Kidney epithelial cell (primary cell): ENCODE data around the gene LILRA6. TPM values are rescaled to one million over a fixed set of nuclear protein-coding genes. Genes with fewer than 3 reads are reported as not detected.
"Not testable (repeated sequence)": the region's sequence is repeated elsewhere in the genome, so short reads cannot be mapped to it uniquely, and the experiment has no call there.

Experiments used
- DNase-seq: peaks from one replicate; pipeline ENCODE4 v3.0.0-alpha.2; 2010; ENCODE audit warnings: low read depth
- H3K27me3 ChIP-seq: 2 replicates; pipeline ENCODE4 v1.6.0; 2011; ENCODE audit warnings: low read length; ENCODE audit not compliant: control insufficient read depth, insufficient read depth
- H3K36me3 ChIP-seq: 2 replicates; pipeline ENCODE4 v1.5.1; 2011; ENCODE audit warnings: low read length; ENCODE audit not compliant: control insufficient read depth, insufficient read depth
- H3K4me3 ChIP-seq: 2 replicates; pipeline ENCODE4 v1.5.1; 2011; ENCODE audit warnings: low read depth, mild to moderate bottlenecking, control low read depth, low read length
- total RNA-seq: library from RNA; depleted of rRNA; stranded (reverse); fragments of >200 nt; gene quantifications from 2 replicates; pipeline ENCODE4 v1.2.3, GENCODE V29; 2015
- TF ChIP-seq, protein P1 (sequence below): IDR thresholded peaks from 2 replicates; pipeline ENCODE4 v1.5.1; 2011; ENCODE audit warnings: mild to moderate bottlenecking, moderate library complexity, low read length, control low read depth, inconsistent platforms; ENCODE audit not compliant: insufficient read depth, poor library complexity, severe bottlenecking

Gene LILRA6
- total RNA-seq, 1 donor from 2014 or later = not detected

DNA sequence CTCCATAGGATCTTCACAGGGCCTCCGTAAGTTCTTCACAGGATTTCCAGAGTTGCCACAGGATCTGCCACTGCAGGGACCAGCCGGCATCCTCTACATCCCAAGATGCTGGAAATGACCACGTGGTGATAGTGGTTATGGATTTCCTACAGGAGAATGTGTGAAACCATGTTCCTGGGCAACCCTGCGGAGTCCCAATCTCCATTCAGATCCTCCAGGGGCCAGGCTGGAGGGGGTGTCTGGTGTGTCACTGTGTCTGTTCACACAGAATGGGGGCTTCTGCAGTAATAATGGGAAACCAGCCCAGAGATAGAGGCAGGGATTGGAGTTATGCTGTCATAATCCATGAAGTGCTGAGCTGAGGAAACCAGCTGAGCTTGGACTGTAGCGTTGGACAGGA lies 8.6 kb downstream of the LILRA6 start:
- TF ChIP-seq, protein P1, sequence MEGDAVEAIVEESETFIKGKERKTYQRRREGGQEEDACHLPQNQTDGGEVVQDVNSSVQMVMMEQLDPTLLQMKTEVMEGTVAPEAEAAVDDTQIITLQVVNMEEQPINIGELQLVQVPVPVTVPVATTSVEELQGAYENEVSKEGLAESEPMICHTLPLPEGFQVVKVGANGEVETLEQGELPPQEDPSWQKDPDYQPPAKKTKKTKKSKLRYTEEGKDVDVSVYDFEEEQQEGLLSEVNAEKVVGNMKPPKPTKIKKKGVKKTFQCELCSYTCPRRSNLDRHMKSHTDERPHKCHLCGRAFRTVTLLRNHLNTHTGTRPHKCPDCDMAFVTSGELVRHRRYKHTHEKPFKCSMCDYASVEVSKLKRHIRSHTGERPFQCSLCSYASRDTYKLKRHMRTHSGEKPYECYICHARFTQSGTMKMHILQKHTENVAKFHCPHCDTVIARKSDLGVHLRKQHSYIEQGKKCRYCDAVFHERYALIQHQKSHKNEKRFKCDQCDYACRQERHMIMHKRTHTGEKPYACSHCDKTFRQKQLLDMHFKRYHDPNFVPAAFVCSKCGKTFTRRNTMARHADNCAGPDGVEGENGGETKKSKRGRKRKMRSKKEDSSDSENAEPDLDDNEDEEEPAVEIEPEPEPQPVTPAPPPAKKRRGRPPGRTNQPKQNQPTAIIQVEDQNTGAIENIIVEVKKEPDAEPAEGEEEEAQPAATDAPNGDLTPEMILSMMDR = no peak
- DNase-seq = no peak
- Histone ChIP-seq H3K27me3 (no peaks in the 10 kb centered on the region), H3K4me3 (no peak overlapping the region), H3K36me3 (no peaks in the 10 kb centered on the region)

DNA sequence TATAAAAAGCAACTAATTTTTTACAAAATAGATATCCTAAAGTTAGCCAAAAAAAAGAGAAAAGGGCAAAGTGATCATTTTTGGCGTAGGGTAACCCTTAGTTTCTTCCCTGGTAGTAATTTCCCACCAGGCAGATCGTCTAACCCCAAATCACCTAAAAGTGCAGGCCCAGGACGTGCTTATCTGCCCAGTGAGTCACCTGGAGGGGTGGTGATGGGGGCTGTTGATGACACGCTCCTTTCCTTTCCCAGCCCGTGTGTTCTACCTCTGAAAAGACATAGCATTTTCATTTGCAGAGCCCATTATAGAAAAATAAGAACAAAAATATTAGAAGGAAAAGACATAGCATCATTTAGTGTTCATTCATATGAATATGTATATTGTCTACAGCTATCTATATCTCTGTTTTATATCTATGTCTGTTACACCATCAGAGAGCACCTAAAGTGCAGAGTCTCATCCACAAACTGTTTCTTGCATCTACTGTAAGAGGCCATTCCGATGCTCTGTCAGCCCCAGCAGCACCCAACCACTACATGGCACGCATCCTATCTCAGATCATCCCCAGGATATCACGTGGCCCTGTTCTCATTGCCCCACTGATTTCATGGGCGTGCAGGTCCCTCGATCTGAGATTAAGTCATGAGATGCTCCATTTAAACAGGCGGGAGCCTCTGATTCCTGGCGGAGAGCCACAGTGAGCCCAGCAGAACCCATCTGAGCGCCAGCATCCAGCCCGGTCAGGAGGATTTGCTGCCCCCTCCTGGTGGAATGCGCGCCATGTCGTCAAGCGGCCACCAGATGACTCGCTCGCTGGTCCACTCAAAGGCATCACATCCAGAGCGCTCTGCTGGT lies 11.3 kb downstream of the LILRA6 start:
- Histone ChIP-seq H3K27me3 (no peaks in the 10 kb centered on the region), H3K4me3 (no peak overlapping the region), H3K36me3 (no peaks in the 10 kb centered on the region)
- DNase-seq = no peak
- TF ChIP-seq, protein P1 = peak; percentile 96

DNA sequence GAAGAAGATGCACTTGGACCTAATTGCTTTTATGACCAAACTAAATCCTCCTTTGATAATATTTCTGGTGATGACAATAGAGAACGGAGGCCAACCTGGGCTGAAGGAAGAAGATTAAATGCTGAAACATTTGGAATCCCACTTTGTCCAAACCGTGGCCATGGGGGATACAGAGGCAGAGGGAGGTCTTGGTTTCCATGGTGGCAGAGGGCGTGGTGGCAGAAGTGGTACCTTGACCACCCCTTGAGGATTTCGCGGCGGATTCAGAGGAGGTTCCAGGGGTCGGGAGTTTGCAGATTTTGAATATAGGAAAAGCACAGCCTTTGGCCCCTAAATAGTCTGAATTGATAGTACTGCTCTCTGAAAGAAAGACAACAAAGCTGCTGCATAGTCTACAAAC lies 12.6 kb downstream of the LILRA6 start:
- no peaks in the 10 kb centered on the region for H3K27me3 ChIP-seq
- DNase-seq = no peak
- TF ChIP-seq, protein P1 = no peak
- no peak overlapping the region for H3K4me3 ChIP-seq
- H3K36me3 ChIP-seq = no peaks in the 10 kb centered on the region

DNA sequence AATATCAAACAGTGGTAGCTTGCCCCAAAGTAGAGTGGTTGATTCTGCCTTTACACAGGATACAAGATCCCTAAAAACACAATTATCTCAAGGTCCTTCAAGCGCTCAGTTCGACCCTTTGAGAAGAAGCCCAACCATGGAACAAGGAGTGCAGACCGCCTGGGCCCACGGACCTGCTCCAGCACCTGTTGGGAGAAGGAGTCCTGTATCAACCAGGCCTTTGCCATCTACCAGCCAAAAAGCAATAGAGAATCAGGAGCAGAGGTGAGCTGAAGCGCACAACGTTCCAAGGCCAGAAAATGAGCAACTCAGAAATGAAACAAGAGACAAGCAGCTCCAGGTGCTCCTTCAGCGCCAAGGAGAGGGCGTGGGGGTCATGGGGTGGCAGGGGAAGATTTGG lies 13.4 kb downstream of the LILRA6 start:
- Histone ChIP-seq H3K27me3 (peaks cover under 1% of the 10 kb centered on the region), H3K4me3 (no peak overlapping the region), H3K36me3 (no peaks in the 10 kb centered on the region)
- no peak for DNase-seq
- TF ChIP-seq, protein P1 = no peak

DNA sequence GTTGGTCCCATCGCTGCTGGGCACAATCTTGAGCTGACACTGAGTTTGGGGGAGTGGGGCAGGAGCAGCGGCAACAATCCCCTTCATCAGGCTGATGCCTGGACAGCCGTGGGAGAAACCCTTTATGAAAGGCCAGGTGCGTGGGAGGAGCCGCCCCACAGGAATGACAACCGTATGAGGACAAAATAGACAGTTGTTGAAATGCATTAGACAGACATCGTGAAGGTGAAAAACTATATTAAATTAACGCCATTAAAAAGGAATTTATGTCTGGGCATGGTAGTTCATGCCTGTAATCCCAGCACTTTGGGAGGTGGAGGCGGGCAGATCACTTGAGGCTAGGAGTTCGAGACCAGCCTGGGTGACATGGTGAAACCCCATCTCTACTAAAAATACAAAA lies 18.0 kb downstream of the LILRA6 start:
- H3K36me3 ChIP-seq, H3K4me3 ChIP-seq, DNase-seq: not testable (repeated sequence)

DNA sequence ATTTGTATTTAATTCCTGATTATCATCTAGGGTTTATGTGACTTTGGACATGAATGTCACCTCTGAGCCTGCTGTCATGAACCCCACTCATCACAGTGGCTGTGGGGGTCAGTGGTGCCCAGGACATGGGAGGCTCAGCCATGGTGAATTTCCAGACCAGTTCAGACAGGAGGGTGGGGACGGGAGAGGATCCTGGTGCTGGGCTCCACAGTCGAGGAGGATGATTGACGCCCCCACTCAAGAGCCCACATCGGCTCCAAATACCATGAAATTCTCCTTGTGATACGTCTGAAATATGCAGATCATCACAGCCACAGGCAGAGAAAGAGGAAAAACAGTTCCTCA lies 18.7 kb downstream of the LILRA6 start:
- peaks cover 13% of the 10 kb centered on the region for H3K27me3 ChIP-seq
- H3K4me3 ChIP-seq, H3K36me3 ChIP-seq, DNase-seq: not testable (repeated sequence)

More for the DNA sequence above, 18.0 kb downstream of the LILRA6 start:
- peaks cover 13% of the 10 kb centered on the region for H3K27me3 ChIP-seq

DNA sequence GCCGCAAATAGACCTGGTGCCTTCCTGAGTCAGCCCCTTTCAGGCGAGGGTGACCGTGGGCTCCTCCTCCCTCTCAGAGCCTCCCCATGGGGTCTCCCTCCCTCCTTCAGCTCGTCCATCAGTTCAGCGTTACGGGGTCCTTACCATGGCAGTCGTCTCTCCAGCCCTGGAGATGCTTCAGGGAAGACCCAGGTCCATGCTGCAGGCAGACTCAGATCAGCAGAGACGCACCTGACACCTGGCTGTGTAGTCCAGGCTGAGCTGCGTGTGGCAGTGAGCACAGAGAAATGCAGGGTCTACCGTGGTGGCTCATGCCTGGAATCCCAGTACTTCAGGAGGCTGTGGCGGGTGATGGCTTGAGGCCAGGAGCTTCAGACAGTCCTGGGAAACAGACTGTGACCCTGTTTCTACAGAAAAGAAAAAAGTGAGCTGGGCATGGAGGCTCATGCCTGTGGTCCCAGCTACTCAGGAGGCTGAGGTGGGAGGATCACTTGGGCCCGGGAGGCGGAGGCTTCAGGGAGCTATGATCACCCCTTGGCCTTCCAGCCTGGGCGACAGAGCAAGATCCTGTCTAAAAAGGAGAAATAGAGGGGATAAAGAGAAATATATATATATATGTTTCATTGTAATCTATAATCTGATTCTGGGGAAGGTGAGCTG lies 19.2 kb downstream of the LILRA6 start:
- peaks cover 13% of the 10 kb centered on the region for H3K27me3 ChIP-seq
- H3K36me3 ChIP-seq, DNase-seq, H3K4me3 ChIP-seq: not testable (repeated sequence)

DNA sequence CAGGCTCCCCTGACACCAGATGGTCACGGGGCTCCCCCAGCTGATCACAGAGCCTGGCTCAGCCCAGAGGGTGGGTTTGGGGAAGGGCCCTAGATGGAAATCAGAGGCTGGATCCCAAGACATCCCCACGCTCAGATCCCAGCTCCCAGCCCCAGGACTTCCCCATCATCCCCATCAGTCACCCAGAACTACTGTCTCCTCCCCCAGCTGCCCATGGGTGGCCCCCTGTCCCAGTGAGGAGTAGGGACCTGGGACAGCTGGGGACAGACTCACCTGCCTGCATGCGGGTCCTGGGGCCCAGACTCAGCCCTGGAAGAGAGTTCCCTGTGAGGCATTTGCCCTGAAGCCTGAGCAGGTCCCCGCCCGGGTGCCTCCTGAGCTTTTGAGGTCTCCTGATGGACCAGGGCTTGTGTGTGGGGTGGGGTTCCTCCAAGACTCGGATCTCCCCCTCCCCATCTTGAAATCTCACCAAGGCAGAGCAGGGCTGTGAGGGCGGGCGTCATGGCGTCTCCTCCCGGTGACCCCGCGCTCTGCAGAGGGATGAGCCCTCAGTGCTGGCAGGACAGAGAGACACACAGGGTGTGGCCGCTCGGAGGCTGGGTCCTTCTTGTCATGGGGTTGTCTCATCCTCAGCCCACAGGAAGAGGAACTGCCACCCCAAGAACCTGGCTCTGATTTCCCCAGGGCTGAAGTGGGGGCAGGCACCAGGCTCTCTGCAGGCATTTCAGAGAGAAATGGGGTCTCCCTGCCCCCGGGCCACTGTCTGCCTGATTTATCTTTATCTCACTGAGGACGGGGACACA lies 19.9 kb downstream of the LILRA6 start, which contains the start of gene LILRB3:
Gene LILRB3, minus strand, starts transcription at position 534 of the 803 bp plus-strand sequence. Its CDS starts 31 bp downstream, at position 503.
- peaks cover 15% of the 10 kb centered on the region for H3K27me3 ChIP-seq
- not testable (repeated sequence) for H3K4me3 ChIP-seq, DNase-seq, H3K36me3 ChIP-seq

DNA sequence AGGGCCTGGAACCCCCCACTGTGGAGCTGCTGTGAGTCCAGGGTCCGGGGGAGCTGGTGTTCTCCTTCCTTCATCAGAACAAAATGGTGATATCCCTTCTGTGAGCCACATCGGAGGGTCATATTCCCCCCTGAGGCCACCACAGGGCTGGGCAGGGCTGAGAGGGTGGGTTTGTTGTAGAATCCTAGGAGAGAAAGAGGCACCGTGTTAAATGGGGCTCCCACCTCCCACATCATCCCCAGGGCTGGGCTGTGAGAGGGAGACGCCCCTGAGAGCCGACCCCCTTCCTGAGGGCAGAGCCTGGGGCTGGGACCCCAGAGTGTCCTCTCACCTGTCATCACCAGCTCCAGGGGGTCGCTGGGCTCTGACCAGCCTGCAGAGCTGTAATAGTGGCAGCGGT lies 20.6 kb downstream of the LILRA6 start:
- H3K36me3 ChIP-seq, H3K4me3 ChIP-seq, DNase-seq: not testable (repeated sequence)

DNA sequence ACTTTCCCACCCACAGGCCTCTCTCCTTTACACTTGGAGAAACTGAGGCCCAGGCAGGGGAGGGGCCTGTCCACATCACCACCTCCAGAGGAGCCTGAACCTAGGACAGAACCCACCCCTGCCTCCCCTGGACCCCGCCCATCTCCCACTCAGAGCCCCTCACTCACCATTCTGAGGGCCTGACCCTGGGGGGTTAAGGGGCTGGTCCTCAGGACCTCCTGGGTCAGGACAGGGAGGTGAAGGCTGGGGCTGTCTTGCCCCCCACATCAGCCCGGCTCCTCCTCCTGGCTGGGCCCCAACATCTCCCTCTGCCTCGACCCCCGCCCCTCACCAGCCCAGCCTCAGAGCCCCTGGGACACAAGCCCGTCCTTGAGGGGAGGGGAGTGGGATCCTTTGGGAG lies 22.9 kb downstream of the LILRA6 start:
- not testable (repeated sequence) for H3K4me3 ChIP-seq, DNase-seq, H3K36me3 ChIP-seq
- peaks cover 15% of the 10 kb centered on the region for H3K27me3 ChIP-seq

More for the DNA sequence above, 20.6 kb downstream of the LILRA6 start:
- H3K27me3 ChIP-seq = peaks cover 15% of the 10 kb centered on the region
